SHP77 (cell line): ENCODE data around the gene COQ4.
"Not testable (repeated sequence)": the region's sequence is repeated elsewhere in the genome, so short reads cannot be mapped to it uniquely, and the experiment has no call there.

Source experiments
- DNase-seq, 2 experiments: peaks; one replicate each; lab custom pipeline; 2025; lab: John Stamatoyannopoulos, UW

Gene COQ4

GRCh38 chr9:128298535-128299482 is 23.8 kb upstream of the COQ4 start:
- DNase-seq: no peak

GRCh38 chr9:128304136-128304970 is 18.3 kb upstream of the COQ4 start:
- DNase-seq: no peak

GRCh38 chr9:128304971-128305288 is 17.7 kb upstream of the COQ4 start:
- no peak for DNase-seq

GRCh38 chr9:128309551-128309950 is 13.1 kb upstream of the COQ4 start:
- DNase-seq: no peak

- no peak for DNase-seq
These were observed 12.2 kb upstream of the COQ4 start for GRCh38 chr9:128310461-128310860.

- DNase-seq: no peak
These were observed 7.9 kb upstream of the COQ4 start for GRCh38 chr9:128314697-128315096.

- DNase-seq: no peak
These were observed 6.2 kb upstream of the COQ4 start for GRCh38 chr9:128316421-128316820.

GRCh38 chr9:128317629-128318028 is 5.0 kb upstream of the COQ4 start:
- DNase-seq: no peak

- no peak for DNase-seq
These were observed 1.3 kb upstream of the COQ4 start for GRCh38 chr9:128321343-128321742.

- no peak for DNase-seq
These were observed 698 bp upstream of the COQ4 start for GRCh38 chr9:128321879-128322403.

GRCh38 chr9:128323212-128323730 is 632 bp downstream of the COQ4 start:
- no peak for DNase-seq

GRCh38 chr9:128323791-128324190 is 1.2 kb downstream of the COQ4 start:
- no peak for DNase-seq

- no peak for DNase-seq
These were observed 1.8 kb downstream of the COQ4 start for GRCh38 chr9:128324401-128324800.

GRCh38 chr9:128325629-128326028 is 3.0 kb downstream of the COQ4 start:
- DNase-seq: no peak

GRCh38 chr9:128333451-128333869 is 10.8 kb downstream of the COQ4 start:
- no peak for DNase-seq

GRCh38 chr9:128335161-128335560 is 12.5 kb downstream of the COQ4 start:
- DNase-seq: no peak

GRCh38 chr9:128335914-128336313 is 13.3 kb downstream of the COQ4 start:
- no peak for DNase-seq

- DNase-seq: no peak
These were observed 15.3 kb downstream of the COQ4 start for GRCh38 chr9:128337936-128338335.

- DNase-seq: not testable (repeated sequence)
These were observed 16.4 kb downstream of the COQ4 start for GRCh38 chr9:128338852-128339614.

GRCh38 chr9:128339761-128340690 is 17.4 kb downstream of the COQ4 start, which contains the start of gene SLC27A4:
Gene SLC27A4, plus strand, starts transcription at chr9:128340527. Its CDS starts 2,606 bp downstream, at chr9:128343133.
- DNase-seq: peak; percentile 66 to 81
